GM19467 (cell line): ENCODE results near the gene TMOD2.

Experiments used
- ATAC-seq: cut with Tn5 transposase; IDR thresholded peaks from one replicate; pipeline ENCODE4 v1.9.1; 2021; ENCODE audit warnings: mild to moderate bottlenecking, moderate library complexity; ENCODE audit not compliant: unreplicated experiment

Gene TMOD2

DNA sequence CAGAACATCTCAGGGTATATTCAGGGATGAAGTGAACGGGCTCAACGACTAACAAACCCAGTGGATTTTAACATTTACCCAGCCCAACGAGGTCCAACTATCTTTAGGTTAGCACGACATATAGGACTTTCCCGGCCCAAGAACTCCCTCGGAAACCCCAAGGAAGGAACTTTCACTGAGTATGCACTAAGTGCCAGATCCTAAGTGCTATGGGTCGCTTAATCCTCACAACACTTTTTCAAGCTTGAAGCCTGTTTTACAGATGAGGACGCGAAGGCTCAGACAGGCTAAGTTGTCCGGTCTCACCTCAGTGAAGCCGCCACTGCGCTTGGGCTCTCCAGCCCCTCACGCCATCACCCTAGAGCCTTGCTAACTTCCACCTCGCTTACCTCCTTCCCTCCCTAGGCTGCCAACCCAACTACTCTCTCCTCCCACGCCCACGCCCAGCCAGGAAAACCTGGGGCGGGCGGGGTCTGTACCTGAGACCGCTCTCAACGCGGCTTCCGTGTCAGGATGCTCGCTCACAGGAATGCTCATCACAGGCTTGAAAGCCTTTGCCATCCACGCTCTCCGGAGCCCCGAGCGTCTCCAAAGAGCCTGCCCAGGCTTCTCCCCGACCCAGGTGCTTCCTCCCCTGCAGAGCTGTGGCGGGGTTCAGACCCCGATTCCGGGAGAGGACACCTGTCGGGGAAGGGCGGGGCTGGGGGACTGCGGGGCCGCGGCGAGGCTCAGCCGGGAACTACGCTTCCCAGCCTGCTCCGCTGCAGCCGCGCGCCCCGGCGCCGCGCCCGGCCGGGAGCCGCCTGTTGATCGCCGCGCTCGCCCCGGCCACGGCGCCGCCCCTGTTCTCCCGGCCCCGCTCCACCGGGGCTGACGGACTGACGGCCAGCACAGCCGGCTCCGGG, at the start of gene TMOD2:
TSS of gene TMOD2 (plus strand) at position 806 of the 905 bp plus-strand sequence. CDS start 14,845 bp downstream, outside the sequence.
- peak; percentile 63 for ATAC-seq

- ATAC-seq: no peak
Observed at GRCh38 chr15:51702710-51703109, 48.7 kb upstream of the TMOD2 start.

- ATAC-seq: no peak
Observed at GRCh38 chr15:51706291-51706690, 45.1 kb upstream of the TMOD2 start.

GRCh38 chr15:51706926-51707608, 44.3 kb upstream of the TMOD2 start:
- no peak for ATAC-seq

- ATAC-seq: no peak
Observed at GRCh38 chr15:51708013-51708412, 43.4 kb upstream of the TMOD2 start.

- no peak for ATAC-seq
Observed at GRCh38 chr15:51709031-51709430, 42.4 kb upstream of the TMOD2 start.

DNA sequence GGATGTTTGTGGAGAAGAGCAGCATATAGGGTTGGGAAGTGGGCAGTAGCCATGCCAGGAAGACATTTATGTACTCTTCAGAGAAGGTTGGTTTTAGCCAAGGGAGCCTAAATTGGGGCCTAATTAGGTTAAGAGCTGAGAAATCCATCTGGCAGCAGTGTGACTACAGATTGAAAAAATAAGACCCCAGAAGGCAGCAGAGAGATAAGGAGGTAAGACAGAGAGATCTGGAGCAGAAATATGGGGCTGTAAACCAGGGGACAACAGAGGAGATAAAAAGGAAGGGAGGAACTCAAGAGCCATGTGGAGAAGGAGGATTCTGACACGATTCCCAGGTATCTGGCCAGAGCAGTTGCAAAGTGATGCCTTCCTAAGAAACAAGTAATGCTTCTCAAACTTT, 37.2 kb upstream of the TMOD2 start:
- no peak for ATAC-seq

DNA sequence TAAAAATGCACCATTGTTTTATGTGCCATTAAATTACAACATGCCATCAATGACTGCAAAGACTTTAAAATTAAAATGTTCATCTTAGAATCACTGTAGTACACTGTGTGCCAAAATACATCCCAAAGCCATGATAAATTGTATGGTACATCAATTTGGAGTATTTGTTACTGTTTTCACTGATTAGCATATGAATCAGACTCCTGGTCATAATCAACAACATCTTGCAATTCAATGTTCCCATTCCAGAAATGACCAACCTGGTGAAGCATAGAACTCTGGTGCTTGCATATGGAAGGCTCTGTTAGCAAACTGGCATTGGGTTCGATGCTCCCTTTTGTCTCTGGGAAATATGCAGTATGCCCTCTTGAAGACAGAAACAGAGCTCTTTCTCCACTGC, 36.5 kb upstream of the TMOD2 start:
- no peak for ATAC-seq

DNA sequence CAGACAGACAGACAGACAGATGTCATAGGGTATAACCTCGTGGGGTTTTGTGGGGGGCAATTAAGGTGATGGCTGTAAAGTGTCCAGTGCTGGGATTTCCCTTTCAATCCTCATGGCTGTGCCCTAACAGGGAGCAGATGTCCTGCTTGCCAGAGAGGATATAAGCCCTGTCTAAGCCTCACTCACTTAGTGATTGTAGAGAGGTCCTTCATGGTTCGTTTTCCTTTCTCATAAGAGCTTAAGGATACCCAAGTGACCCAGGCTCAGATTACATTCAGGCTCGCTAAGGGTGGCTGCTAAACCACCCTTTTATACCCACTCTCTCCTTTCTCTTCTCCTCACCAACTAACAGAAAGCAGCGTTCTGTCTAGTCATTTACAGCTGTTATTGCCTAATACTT, 33.2 kb upstream of the TMOD2 start:
- ATAC-seq: no peak

- no peak for ATAC-seq
Observed at GRCh38 chr15:51718746-51719145, 32.7 kb upstream of the TMOD2 start.

DNA sequence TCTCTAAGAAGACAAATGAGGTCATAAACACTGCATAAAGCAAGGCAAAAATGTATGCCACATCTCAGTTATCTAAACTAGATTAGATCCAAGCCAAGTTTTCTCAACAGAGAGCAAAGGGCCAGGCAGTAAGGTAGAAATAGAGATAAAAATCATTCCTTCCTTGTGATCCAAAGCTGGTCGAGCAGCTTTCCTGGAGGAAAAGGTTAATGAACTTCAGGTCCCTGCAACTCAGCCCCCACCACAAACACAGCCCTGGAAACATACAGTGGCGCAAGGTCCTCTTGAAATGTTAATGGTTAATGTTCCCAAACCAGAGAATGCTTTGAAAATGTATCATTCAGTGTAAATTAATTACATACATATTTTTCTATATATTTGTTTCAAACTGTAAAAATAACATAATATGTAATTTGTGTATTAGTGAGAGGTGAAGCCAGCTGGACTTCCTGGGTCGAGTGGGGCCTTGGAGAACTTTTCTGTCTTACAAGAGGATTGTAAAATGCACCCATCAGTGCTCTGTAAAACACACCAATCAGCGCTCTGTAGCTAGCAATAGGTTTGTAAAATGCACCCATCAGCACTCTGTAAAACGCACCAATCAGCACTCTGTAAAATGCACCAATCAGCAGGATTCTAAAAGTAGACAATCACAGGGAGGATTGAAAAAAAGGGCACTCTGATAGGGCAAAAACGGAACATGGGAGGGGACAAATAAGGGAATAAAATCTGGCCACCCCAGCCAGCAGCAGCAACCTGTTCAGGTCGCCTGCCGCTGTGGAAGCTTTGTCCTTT, 31.0 kb upstream of the TMOD2 start:
- ATAC-seq: no peak

GRCh38 chr15:51721199-51721960, 30.0 kb upstream of the TMOD2 start:
- ATAC-seq: no peak

DNA sequence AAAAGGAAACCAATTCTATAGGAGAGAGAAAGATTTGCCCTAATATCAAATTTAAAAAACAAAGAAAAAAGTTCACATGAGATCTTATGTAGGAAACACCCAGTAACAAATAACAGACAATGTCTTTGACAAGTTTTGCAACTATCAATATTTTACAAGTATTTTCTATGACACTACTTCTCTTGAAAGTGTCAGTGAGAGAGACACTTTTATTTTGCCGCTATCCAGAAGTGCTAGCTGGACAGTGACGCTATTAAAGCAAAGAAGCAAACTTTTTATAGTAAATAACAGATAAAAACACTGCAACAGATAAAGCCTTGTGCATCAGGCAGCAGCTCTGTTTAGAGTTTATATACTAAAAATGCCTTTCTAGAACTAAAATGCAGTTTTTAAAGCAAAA, 27.2 kb upstream of the TMOD2 start:
- ATAC-seq: no peak

GRCh38 chr15:51724673-51725072, 26.7 kb upstream of the TMOD2 start:
- ATAC-seq: no peak

GRCh38 chr15:51726302-51727073, 24.9 kb upstream of the TMOD2 start:
- ATAC-seq: peak; percentile 52

GRCh38 chr15:51727141-51727897, 24.1 kb upstream of the TMOD2 start:
- no peak for ATAC-seq

DNA sequence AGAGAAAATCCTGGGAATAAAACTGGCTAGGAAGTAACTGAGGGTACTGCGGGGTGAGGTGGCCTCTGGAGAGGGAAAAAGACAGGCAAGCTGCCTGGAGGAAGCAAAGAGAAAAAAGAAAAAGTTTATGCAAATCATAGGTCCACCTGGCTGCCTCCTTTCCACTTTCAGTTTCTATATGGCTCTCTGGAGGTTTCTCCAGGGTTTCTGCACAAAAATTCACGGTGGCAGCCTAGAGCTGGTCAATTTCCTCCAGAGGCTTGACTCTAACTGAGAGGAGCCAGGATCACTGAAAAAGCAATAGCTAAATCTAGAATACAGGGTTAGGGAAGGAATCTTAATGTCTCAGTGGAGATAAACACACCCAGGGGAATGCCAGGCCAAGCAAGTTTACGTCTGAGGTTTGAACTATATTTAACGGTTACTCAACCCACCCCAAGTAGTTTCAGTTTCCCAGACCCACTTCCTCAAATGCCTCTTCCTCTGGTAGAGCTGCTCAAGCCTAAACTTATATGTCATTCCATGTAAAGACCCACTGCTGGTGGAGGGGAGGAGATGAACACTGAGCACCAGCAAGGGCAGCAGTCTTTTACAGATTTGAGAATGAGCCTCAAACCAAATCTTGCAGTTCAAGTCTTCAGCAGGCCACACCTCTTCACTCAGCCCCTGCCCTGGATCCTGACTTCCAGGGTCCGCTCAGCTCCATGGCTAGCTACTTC, 19.7 kb upstream of the TMOD2 start:
- ATAC-seq: peak; percentile 49

GRCh38 chr15:51732646-51733045, 18.8 kb upstream of the TMOD2 start:
- no peak for ATAC-seq
